Natural killer cell (primary cell): Measurements from ENCODE around the gene NSD2. TPM values are rescaled to one million over a fixed set of nuclear protein-coding genes. Genes with fewer than 3 reads are reported as not detected.

Source experiments
- ATAC-seq, 3 donors: fragments of 150-1000 bp in 2 of 3; fragments of 200-7000 bp in 1 of 3; cut with Tn5 transposase; 1 replicate in 1 of 3; 2 replicates in 2 of 3; pipeline ENCODE4 v1.10.0; 2021; ENCODE audit warnings: mild to moderate bottlenecking in 2 of 3, moderate library complexity in 2 of 3
- DNase-seq, 2 donors: peaks; one replicate each; pipeline versions ENCODE4 v3.0.0 to v3.0.0-alpha.2; 2013 to 2021; ENCODE audit warnings: mixed read lengths in 1 of 2
- H3K27ac ChIP-seq: one replicate; pipeline ENCODE4 v1.5.1; 2013; ENCODE audit warnings: mild to moderate bottlenecking, low read length
- H3K27me3 ChIP-seq: one replicate; pipeline ENCODE4 v1.6.1; 2013; ENCODE audit warnings: low read length; ENCODE audit not compliant: control insufficient read depth, insufficient read depth
- H3K36me3 ChIP-seq: one replicate; pipeline ENCODE4 v1.6.1; 2013; ENCODE audit warnings: low read length; ENCODE audit not compliant: control insufficient read depth, insufficient read depth
- H3K4me1 ChIP-seq: one replicate; pipeline ENCODE4 v1.6.1; 2013; ENCODE audit warnings: low read length; ENCODE audit not compliant: control insufficient read depth, insufficient read depth
- H3K4me3 ChIP-seq: one replicate; pipeline ENCODE4 v1.5.1; 2013; ENCODE audit warnings: low read length
- H3K9me3 ChIP-seq: one replicate; pipeline ENCODE4 v1.6.1; 2013; ENCODE audit warnings: low read length; ENCODE audit not compliant: control insufficient read depth, insufficient read depth
- H3K27ac Mint-ChIP-seq, 2 donors: one replicate each; pipeline ENCODE4 v1.8.0; 2022; ENCODE audit warnings: mild to moderate bottlenecking in 2 of 2, mixed read lengths in 2 of 2, moderate library complexity in 1 of 2
- H3K27me3 Mint-ChIP-seq, 2 donors: one replicate each; pipeline ENCODE4 v1.8.0; 2022; ENCODE audit warnings: low read depth in 2 of 2, mixed read lengths in 2 of 2
- H3K36me3 Mint-ChIP-seq: one replicate; pipeline ENCODE4 v1.8.0; 2022; ENCODE audit warnings: mixed read lengths
- H3K4me1 Mint-ChIP-seq, 2 donors: one replicate each; pipeline ENCODE4 v1.8.0; 2022; ENCODE audit warnings: mixed read lengths in 2 of 2
- H3K4me3 Mint-ChIP-seq: one replicate; pipeline ENCODE4 v1.8.0; 2022; ENCODE audit warnings: mild to moderate bottlenecking, moderate library complexity, mixed read lengths
- H3K9me3 Mint-ChIP-seq, 2 donors: one replicate each; pipeline ENCODE4 v1.8.0; 2022; ENCODE audit warnings: mixed read lengths in 2 of 2
- CTCF ChIP-seq: fragments of 200-600 bp; IDR thresholded peaks from one replicate; pipeline ENCODE4 v1.8.0; 2022; ENCODE audit warnings: antibody characterized with exemption
- WGBS: methylation state at CpG from one replicate; pipeline ENCODE4 v1.1.7; 2013; ENCODE audit warnings: missing lambda C conversion rate; ENCODE audit not compliant: insufficient coverage; 5-methylcytosine and 5-hydroxymethylcytosine counted together
- intact Hi-C: fragments of 100-400 bp; cut with micrococcal nuclease; formaldehyde crosslinking; loops from one replicate; pipeline ENCODE4 v1.14.2; 2022
- total RNA-seq, 4 donors: library from RNA; stranded (reverse); fragments of 120-200 nt in 1 of 4; gene quantifications; one replicate each; pipeline versions ENCODE4 v1.2.3 to v1.2.4, GENCODE V29; 2013 to 2022

The NSD2 gene
- total RNA-seq, 3 donors from 2014 or later (not counting 1 experiment from before 2014, with no cell fraction given), result 36.4 to 51.0 (median 48.3) TPM

GRCh38 chr4:1932736-1933135 lies 61.5 kb downstream of the NSD2 start:
- no peak overlapping the region for H3K27ac ChIP-seq
- H3K4me1 ChIP-seq, result peaks cover 9% of the 10 kb centered on the region
- WGBS, result 99% methylated on average over 12 of the region's 13 CpGs
- Mint-ChIP-seq H3K9me3 (no peaks in the 10 kb centered on the region), H3K4me1 (peaks cover 9 to 14% of the 10 kb centered on the region in 2 donors), H3K27ac (no peak overlapping the region), H3K4me3 (no peak overlapping the region), H3K36me3 (peaks cover 7% of the 10 kb centered on the region), H3K27me3 (no peaks in the 10 kb centered on the region)
- H3K36me3 ChIP-seq, result peaks cover 19% of the 10 kb centered on the region
- DNase-seq, result no peak
- H3K9me3 ChIP-seq, result no peaks in the 10 kb centered on the region
- TF ChIP-seq CTCF, result no peak
- ATAC-seq, result no peak
- no peaks in the 10 kb centered on the region for H3K27me3 ChIP-seq
- intact Hi-C loops, result no loop called here
- no peak overlapping the region for H3K4me3 ChIP-seq

DNA sequence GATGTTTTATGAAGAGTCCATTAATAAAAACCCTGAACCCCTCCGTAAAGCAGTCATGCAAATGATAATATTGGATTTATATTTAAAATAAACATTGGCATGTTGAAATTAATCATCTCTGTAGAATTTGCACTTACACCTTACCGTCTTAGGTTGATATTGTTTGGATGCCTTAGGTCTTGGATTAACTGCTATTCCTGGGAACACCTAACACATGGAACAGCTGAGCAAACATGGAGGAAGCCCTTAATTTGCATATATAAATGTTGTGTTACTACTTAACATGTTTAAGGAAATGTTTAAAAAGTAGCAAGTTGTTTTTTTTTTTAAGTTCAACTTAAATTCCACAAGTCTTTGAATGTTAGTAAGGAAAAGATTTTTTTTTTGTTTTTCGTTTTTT lies 62.5 kb downstream of the NSD2 start:
- H3K4me1 ChIP-seq, result peaks cover 4% of the 10 kb centered on the region
- intact Hi-C loops, result no loop called here
- Mint-ChIP-seq H3K27me3 (no peaks in the 10 kb centered on the region), H3K4me1 (peaks cover under 1 to 5% of the 10 kb centered on the region in 2 donors), H3K36me3 (peaks cover 7% of the 10 kb centered on the region), H3K27ac (no peak overlapping the region), H3K4me3 (no peak overlapping the region), H3K9me3 (no peaks in the 10 kb centered on the region)
- peaks cover 20% of the 10 kb centered on the region for H3K36me3 ChIP-seq
- WGBS, result 100% methylated on average over 2 of the region's 3 CpGs
- no peak for ATAC-seq
- H3K4me3 ChIP-seq, result no peak overlapping the region
- DNase-seq, result no peak
- no peak overlapping the region for H3K27ac ChIP-seq
- no peak for TF ChIP-seq CTCF
- no peaks in the 10 kb centered on the region for H3K27me3 ChIP-seq
- no peaks in the 10 kb centered on the region for H3K9me3 ChIP-seq

DNA sequence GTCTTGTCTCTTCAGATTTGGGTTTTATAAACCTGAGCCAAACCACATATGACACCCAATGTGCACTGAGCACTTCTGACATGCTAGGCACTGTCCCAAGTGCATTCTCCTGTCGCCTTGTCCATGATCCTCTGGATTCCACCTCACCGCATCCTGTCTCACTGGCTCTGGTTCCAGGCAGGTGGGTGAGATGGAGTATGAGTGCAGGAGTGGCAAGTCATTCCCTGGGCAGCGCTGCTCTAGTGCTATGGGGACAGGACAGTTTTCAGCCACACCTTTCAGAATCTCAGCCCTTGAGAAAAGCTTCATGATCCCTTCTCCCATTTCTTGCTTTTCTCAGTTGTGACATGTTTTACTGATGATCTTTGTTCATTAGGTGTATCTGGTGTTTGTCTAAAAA lies 66.4 kb downstream of the NSD2 start:
- WGBS, result 97% methylated on average over 3 of the region's 3 CpGs
- Histone ChIP-seq H3K27ac (no peak overlapping the region), H3K36me3 (peaks cover 18% of the 10 kb centered on the region), H3K4me3 (no peak overlapping the region), H3K4me1 (no peaks in the 10 kb centered on the region), H3K9me3 (no peaks in the 10 kb centered on the region), H3K27me3 (no peaks in the 10 kb centered on the region)
- intact Hi-C loops, result no loop called here
- DNase-seq (no peak), ATAC-seq (no peak)
- Mint-ChIP-seq H3K27me3 (no peaks in the 10 kb centered on the region), H3K36me3 (no peaks in the 10 kb centered on the region), H3K4me3 (no peak overlapping the region), H3K27ac (peak overlapping the region; percentile 3 to 51), H3K9me3 (no peaks in the 10 kb centered on the region), H3K4me1 (no peaks in the 10 kb centered on the region)
- no peak for TF ChIP-seq CTCF

GRCh38 chr4:1938027-1938426 lies 66.8 kb downstream of the NSD2 start:
- Mint-ChIP-seq H3K4me1 (no peaks in the 10 kb centered on the region), H3K27me3 (no peaks in the 10 kb centered on the region), H3K9me3 (no peaks in the 10 kb centered on the region), H3K27ac (peak overlapping the region; percentile 3 to 51), H3K36me3 (no peaks in the 10 kb centered on the region), H3K4me3 (no peak overlapping the region)
- no peak for DNase-seq
- Histone ChIP-seq H3K27ac (no peak overlapping the region), H3K9me3 (no peaks in the 10 kb centered on the region), H3K27me3 (no peaks in the 10 kb centered on the region), H3K4me3 (no peak overlapping the region), H3K36me3 (peaks cover 19% of the 10 kb centered on the region), H3K4me1 (no peaks in the 10 kb centered on the region)
- no peak for TF ChIP-seq CTCF
- intact Hi-C loops, result no loop called here
- no peak for ATAC-seq
- 92% methylated on average over 7 of the region's 8 CpGs for WGBS
